Glutamatergic neuron (in vitro differentiated cells): Measurements from ENCODE around the gene ZSCAN4. TPM values are rescaled to one million over a fixed set of nuclear protein-coding genes. Genes with fewer than 3 reads are reported as not detected.

ENCODE experiments used
- DNase-seq: peaks from one replicate; pipeline ENCODE4 v3.0.0; 2022
- H3K27ac Mint-ChIP-seq: one replicate; pipeline ENCODE4 v1.8.0; 2020; ENCODE audit warnings: mild to moderate bottlenecking, mixed read lengths, inconsistent platforms; ENCODE audit not compliant: unreplicated experiment
- H3K27me3 Mint-ChIP-seq: one replicate; pipeline ENCODE4 v1.8.0; 2020; ENCODE audit warnings: mild to moderate bottlenecking, moderate library complexity, mixed read lengths, inconsistent platforms; ENCODE audit not compliant: unreplicated experiment
- H3K36me3 Mint-ChIP-seq: one replicate; pipeline ENCODE4 v1.8.0; 2020; ENCODE audit warnings: mild to moderate bottlenecking, mixed read lengths, inconsistent platforms; ENCODE audit not compliant: unreplicated experiment
- H3K4me1 Mint-ChIP-seq: one replicate; pipeline ENCODE4 v1.8.0; 2020; ENCODE audit warnings: mild to moderate bottlenecking, low read depth, mixed read lengths, inconsistent platforms; ENCODE audit not compliant: unreplicated experiment
- H3K4me3 Mint-ChIP-seq: one replicate; pipeline ENCODE4 v1.8.0; 2020; ENCODE audit warnings: mild to moderate bottlenecking, mixed read lengths, inconsistent platforms; ENCODE audit not compliant: unreplicated experiment
- H3K9me3 Mint-ChIP-seq: one replicate; pipeline ENCODE4 v1.8.0; 2020; ENCODE audit warnings: mild to moderate bottlenecking, moderate library complexity, mixed read lengths, inconsistent platforms; ENCODE audit not compliant: unreplicated experiment
- total RNA-seq: library from RNA; stranded (reverse); fragmentation: NEBNext Ultra II Directional; extraction: Animal tissue kit (Norgen Biotek cat#: 25700); gene quantifications from one replicate; pipeline ENCODE4 v1.2.1, GENCODE V29; 2021; ENCODE audit not compliant: unreplicated experiment
- TF ChIP-seq, protein P1 (sequence below): fragments of 200-600 bp; sonication (generic); IDR thresholded peaks from one replicate; pipeline ENCODE4 v1.5.0; 2021; ENCODE audit not compliant: partially characterized antibody, unreplicated experiment

ZSCAN4 gene
- total RNA-seq, 1 donor from 2014 or later = 0.69 TPM

DNA sequence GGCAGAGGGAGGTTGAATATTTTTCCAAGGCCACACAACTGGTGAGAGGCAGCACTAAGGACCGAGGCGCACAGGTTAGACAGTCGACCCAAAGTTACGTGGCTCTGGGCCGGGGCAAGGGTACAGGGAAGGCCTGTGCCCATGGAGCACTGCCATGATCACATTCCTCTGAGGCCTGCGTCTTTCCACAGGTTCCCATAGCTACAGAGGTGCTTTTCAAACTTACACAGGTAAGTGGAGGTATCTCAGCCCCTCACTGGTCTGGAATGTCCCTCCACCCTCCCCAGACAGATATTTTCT lies 35.0 kb upstream of the ZSCAN4 start:
- no peak for DNase-seq
- Mint-ChIP-seq H3K4me1 (peaks cover 3% of the 10 kb centered on the region), H3K4me3 (peak overlapping the region; percentile 97), H3K27me3 (peaks cover 5% of the 10 kb centered on the region), H3K36me3 (peaks cover 22% of the 10 kb centered on the region), H3K27ac (peak overlapping the region; percentile 80), H3K9me3 (peaks cover 12% of the 10 kb centered on the region)
- TF ChIP-seq, protein P1, sequence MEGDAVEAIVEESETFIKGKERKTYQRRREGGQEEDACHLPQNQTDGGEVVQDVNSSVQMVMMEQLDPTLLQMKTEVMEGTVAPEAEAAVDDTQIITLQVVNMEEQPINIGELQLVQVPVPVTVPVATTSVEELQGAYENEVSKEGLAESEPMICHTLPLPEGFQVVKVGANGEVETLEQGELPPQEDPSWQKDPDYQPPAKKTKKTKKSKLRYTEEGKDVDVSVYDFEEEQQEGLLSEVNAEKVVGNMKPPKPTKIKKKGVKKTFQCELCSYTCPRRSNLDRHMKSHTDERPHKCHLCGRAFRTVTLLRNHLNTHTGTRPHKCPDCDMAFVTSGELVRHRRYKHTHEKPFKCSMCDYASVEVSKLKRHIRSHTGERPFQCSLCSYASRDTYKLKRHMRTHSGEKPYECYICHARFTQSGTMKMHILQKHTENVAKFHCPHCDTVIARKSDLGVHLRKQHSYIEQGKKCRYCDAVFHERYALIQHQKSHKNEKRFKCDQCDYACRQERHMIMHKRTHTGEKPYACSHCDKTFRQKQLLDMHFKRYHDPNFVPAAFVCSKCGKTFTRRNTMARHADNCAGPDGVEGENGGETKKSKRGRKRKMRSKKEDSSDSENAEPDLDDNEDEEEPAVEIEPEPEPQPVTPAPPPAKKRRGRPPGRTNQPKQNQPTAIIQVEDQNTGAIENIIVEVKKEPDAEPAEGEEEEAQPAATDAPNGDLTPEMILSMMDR = no peak

DNA sequence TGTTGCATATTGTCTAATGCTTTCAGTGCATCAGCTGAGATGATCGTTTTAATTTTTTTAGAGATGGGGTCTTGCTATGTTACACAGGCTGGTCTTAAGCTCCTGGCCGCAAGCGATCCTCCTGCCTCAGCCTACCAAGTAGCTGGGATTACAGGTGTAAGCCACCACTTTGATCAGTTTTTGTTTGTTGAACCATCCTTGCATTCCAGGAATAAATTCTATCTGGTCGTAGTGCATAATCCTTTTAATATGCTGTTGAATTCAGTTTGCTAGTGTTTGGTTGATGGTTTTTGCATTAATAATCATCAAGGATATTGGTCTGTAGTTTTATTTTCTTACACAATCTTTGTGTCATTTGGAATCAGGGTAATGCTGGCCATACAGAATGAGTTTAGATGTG lies 31.4 kb upstream of the ZSCAN4 start:
- Mint-ChIP-seq H3K27ac (no peak overlapping the region), H3K4me3 (no peak overlapping the region), H3K9me3 (peaks cover 17% of the 10 kb centered on the region), H3K4me1 (peaks cover 3% of the 10 kb centered on the region), H3K36me3 (peaks cover 49% of the 10 kb centered on the region), H3K27me3 (peaks cover 5% of the 10 kb centered on the region)
- DNase-seq = no peak
- TF ChIP-seq, protein P1 = no peak

DNA sequence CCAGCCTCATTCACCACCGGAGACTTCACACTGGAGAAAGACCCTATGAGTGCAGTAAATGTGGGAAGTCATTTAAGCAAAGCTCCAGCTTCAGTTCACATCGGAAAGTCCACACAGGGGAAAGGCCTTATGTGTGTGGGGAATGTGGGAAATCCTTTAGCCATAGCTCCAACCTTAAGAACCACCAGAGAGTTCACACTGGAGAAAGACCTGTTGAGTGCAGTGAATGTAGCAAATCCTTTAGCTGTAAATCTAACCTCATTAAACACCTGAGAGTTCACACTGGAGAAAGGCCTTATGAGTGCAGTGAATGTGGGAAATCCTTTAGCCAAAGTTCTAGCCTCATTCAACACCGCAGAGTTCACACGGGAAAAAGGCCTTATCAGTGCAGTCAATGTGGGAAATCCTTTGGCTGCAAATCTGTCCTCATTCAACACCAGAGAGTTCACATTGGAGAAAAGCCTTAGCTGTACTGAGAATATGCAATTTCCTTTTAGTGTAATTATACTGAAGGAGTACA lies 27.0 kb upstream of the ZSCAN4 start:
- no peak overlapping the region for H3K4me3 Mint-ChIP-seq
- no peaks in the 10 kb centered on the region for H3K27me3 Mint-ChIP-seq
- no peak for DNase-seq
- H3K4me1 Mint-ChIP-seq = no peaks in the 10 kb centered on the region
- H3K9me3 Mint-ChIP-seq = peaks cover 9% of the 10 kb centered on the region
- peaks cover 55% of the 10 kb centered on the region for H3K36me3 Mint-ChIP-seq
- TF ChIP-seq, protein P1 = no peak
- H3K27ac Mint-ChIP-seq = no peak overlapping the region

DNA sequence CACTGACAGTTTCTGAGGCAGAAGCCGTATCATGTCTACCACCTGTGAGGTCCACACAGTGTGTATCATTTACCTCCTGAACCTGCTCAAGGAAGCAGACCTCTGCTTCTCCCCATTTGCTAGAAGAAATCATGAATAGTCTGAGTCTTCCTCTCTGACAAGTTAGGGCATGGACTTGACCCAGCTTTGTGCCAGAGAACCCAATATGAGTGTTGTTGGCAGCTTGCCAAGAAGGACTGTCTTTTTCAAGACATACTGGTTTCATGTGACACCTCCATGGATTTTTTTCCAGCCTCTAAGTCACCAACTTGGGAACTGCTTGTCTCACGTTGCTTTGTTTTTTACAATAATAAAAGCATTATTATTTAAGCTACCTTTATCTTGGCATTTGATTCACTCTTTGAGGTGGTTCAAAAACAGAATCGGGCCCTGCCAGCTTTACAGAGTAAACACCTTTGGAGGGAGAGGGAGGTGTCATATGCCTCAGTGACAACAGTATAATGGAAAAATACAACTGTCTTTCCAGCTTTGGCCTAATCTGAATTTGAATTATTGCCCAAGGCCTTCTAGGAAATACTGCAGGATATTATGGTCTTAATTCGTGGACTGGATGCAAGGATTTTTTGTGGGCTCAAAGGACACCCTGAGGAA lies 26.2 kb upstream of the ZSCAN4 start:
- no peak overlapping the region for H3K27ac Mint-ChIP-seq
- H3K36me3 Mint-ChIP-seq = peaks cover 47% of the 10 kb centered on the region
- peaks cover 8% of the 10 kb centered on the region for H3K9me3 Mint-ChIP-seq
- no peak overlapping the region for H3K4me3 Mint-ChIP-seq
- no peaks in the 10 kb centered on the region for H3K4me1 Mint-ChIP-seq
- H3K27me3 Mint-ChIP-seq = no peaks in the 10 kb centered on the region
- TF ChIP-seq, protein P1 = no peak
- DNase-seq = no peak

DNA sequence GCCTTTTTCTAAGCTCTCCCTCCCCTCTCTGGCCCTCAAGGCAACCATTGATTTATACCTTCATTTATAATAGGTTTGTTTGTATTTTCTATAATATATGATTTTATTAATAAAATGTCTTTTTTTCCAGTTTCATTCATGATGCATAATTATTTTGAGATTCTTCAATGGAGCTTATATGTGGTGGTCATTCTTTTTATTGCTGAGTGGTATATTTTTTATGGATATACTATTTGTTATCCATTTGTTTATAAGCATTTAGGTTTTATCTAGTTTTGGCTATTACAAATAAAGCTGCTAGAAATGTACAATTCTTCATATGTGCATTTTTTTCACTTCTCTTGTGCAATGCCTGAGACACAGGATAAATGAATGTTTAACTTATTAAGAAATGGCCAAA lies 25.0 kb upstream of the ZSCAN4 start:
- peaks cover 38% of the 10 kb centered on the region for H3K36me3 Mint-ChIP-seq
- no peaks in the 10 kb centered on the region for H3K4me1 Mint-ChIP-seq
- TF ChIP-seq, protein P1 = no peak
- no peak overlapping the region for H3K27ac Mint-ChIP-seq
- no peak for DNase-seq
- H3K27me3 Mint-ChIP-seq = no peaks in the 10 kb centered on the region
- no peak overlapping the region for H3K4me3 Mint-ChIP-seq
- peaks cover 4% of the 10 kb centered on the region for H3K9me3 Mint-ChIP-seq
